Lung (tissue), 11 donors: Measurements from ENCODE around the gene KANK3. TPM values are rescaled to one million over a fixed set of nuclear protein-coding genes. Genes with fewer than 3 reads are reported as not detected.
"Not testable (repeated sequence)": the region's sequence is repeated elsewhere in the genome, so short reads cannot be mapped to it uniquely, and the experiment has no call there.

Source experiments
- ATAC-seq: fragments of 200-7000 bp; cut with Tn5 transposase; one replicate; pipeline ENCODE4 v1.9.1; 2020; ENCODE audit warnings: moderate number of reproducible peaks; ENCODE audit not compliant: insufficient read depth, low FRiP score
- DNase-seq, 3 donors: peaks; one replicate each; pipeline ENCODE4 v3.0.0-alpha.2; 2013 to 2017
- H3K27ac ChIP-seq, 2 donors: one replicate each; pipeline ENCODE4 v1.5.1; 2013; ENCODE audit warnings: mild to moderate bottlenecking in 2 of 2, moderate library complexity in 2 of 2, control low read depth in 1 of 2, inconsistent platforms in 1 of 2, low read depth in 1 of 2, low read length in 1 of 2
- H3K27me3 ChIP-seq, 3 donors: one replicate each; pipeline ENCODE4 v1.5.1; 2013; ENCODE audit warnings: low read length in 2 of 3; ENCODE audit not compliant: control insufficient read depth in 3 of 3, insufficient read depth in 3 of 3
- H3K36me3 ChIP-seq, 4 donors: one replicate each; pipeline ENCODE4 v1.5.1; 2013; ENCODE audit warnings: low read length in 4 of 4, mild to moderate bottlenecking in 1 of 4, moderate library complexity in 1 of 4; ENCODE audit not compliant: control insufficient read depth in 4 of 4, insufficient read depth in 4 of 4
- H3K4me1 ChIP-seq, 5 donors: one replicate each; pipeline ENCODE4 v1.5.1; 2013; ENCODE audit warnings: low read length in 5 of 5, mild to moderate bottlenecking in 2 of 5, moderate library complexity in 1 of 5; ENCODE audit not compliant: control insufficient read depth in 5 of 5, insufficient read depth in 5 of 5
- H3K4me3 ChIP-seq: one replicate; pipeline ENCODE4 v1.5.1; 2013; ENCODE audit warnings: mild to moderate bottlenecking, control low read depth, moderate library complexity
- H3K9ac ChIP-seq, 2 donors: one replicate each; pipeline ENCODE4 v1.5.1; 2013; ENCODE audit warnings: low read length in 2 of 2, control low read depth in 1 of 2; ENCODE audit not compliant: insufficient read depth in 1 of 2
- H3K9me3 ChIP-seq, 4 donors: one replicate each; pipeline ENCODE4 v1.5.1; 2013; ENCODE audit warnings: low read length in 3 of 4, mild to moderate bottlenecking in 1 of 4, moderate library complexity in 1 of 4; ENCODE audit not compliant: control insufficient read depth in 4 of 4, insufficient read depth in 3 of 4
- WGBS, 2 donors: extraction: QIAGEN DNeasy Blood & Tissue Kit; methylation state at CpG; one replicate each; pipeline ENCODE4 v1.1.7; 2013; 5-methylcytosine and 5-hydroxymethylcytosine counted together
- polyA plus RNA-seq, 2 donors: library from polyadenylated mRNA; stranded (reverse); fragments of 200-250 nt; gene quantifications; one replicate each; pipeline ENCODE4 v1.2.1, GENCODE V29; 2013
- small RNA-seq: library from RNA; depleted of rRNA; stranded (forward); fragments of <200 nt; gene quantifications from one replicate; pipeline ENCODE3, GENCODE V24; 2014; ENCODE audit warnings: low replicate concordance
- total RNA-seq, 2 donors: library from RNA; depleted of rRNA in 1 of 2; stranded (reverse); fragments of >200 nt in 1 of 2; gene quantifications; one replicate each; pipeline ENCODE4 v1.2.1, GENCODE V29; 2014 to 2021
- donor health status: Bipolar disorder and iron deficiency.
- donor health status: healthy.
- donor health status: DM: yes; HTN: yes; CAD: no.

The KANK3 gene
- total and polyA plus RNA-seq, 4 donors = 24.0 to 42.3 (median 26.7) TPM

- H3K9ac ChIP-seq, H3K4me3 ChIP-seq, H3K27ac ChIP-seq, H3K36me3 ChIP-seq, H3K27me3 ChIP-seq, ATAC-seq, H3K9me3 ChIP-seq, H3K4me1 ChIP-seq, DNase-seq: not testable (repeated sequence)
- no CpG with 5 or more reads among the region's 9 CpGs for WGBS, 2 donors
Measured at GRCh38 chr19:8276508-8276907, 66.6 kb downstream of the KANK3 start.

Small RNA genes within 50 kb of the gene (small RNA-seq; reads per million reads assigned to genes)
- 0.06 reads per million for gene MIR4999

Other genes with a start within 250 kb of the KANK3 start
- gene FBN3, start 193.7 kb downstream of the KANK3 start, total RNA-seq = 10 to 100 TPM in 1 of 2 donors, 1 to 10 TPM in 1; 2.8 to 26.4 TPM
- 1 to 10 TPM in 1 of 2 donors, under 1 TPM in 1; 0.32 to 1.4 TPM for gene FBN3, start 193.7 kb downstream of the KANK3 start, polyA plus RNA-seq
- gene CERS4, start 133.9 kb downstream of the KANK3 start, total RNA-seq = 10 to 100 TPM; 65.1 to 67.8 TPM
- gene CERS4, start 133.9 kb downstream of the KANK3 start, polyA plus RNA-seq = 10 to 100 TPM; 30.7 to 43.6 TPM
- gene CD320, start 34.9 kb downstream of the KANK3 start, total RNA-seq = 10 to 100 TPM; 19.1 to 53.8 TPM
- gene CD320, start 34.9 kb downstream of the KANK3 start, polyA plus RNA-seq = 10 to 100 TPM; 38.6 to 55.6 TPM
- gene NDUFA7, start 21.9 kb downstream of the KANK3 start, total RNA-seq = 10 to 100 TPM; 10.6 to 54.1 TPM
- gene NDUFA7, start 21.9 kb downstream of the KANK3 start, polyA plus RNA-seq = 100 to 1,000 TPM; 119 to 239 TPM
- 1,000 to 10,000 TPM in 1 of 2 donors, 100 to 1,000 TPM in 1; 847 to 1,744 TPM for gene RPS28, start 21.8 kb downstream of the KANK3 start, total RNA-seq
- gene RPS28, start 21.8 kb downstream of the KANK3 start, polyA plus RNA-seq = 1,000 to 10,000 TPM in 1 of 2 donors, 100 to 1,000 TPM in 1; 588 to 1,897 TPM
- 10 to 100 TPM in 1 of 2 donors, 1 to 10 TPM in 1; 4.4 to 14.8 TPM for gene ANGPTL4, start 20.9 kb upstream of the KANK3 start, total RNA-seq
- gene ANGPTL4, start 20.9 kb upstream of the KANK3 start, polyA plus RNA-seq = 10 to 100 TPM; 10.5 to 96.3 TPM
- 100 to 1,000 TPM; 139 to 148 TPM for gene RAB11B, start 47.1 kb upstream of the KANK3 start, total RNA-seq
- gene RAB11B, start 47.1 kb upstream of the KANK3 start, polyA plus RNA-seq = 100 to 1,000 TPM in 1 of 2 donors, 10 to 100 TPM in 1; 91.1 to 104 TPM
- 10 to 100 TPM; 26.7 to 62.1 TPM for gene MARCHF2, start 70.0 kb upstream of the KANK3 start, total RNA-seq
- 10 to 100 TPM; 33.6 to 81.5 TPM for gene MARCHF2, start 70.0 kb upstream of the KANK3 start, polyA plus RNA-seq
- 100 to 1,000 TPM; 133 to 194 TPM for gene HNRNPM, start 101.7 kb upstream of the KANK3 start, total RNA-seq
- 100 to 1,000 TPM in 1 of 2 donors, 10 to 100 TPM in 1; 53.7 to 243 TPM for gene HNRNPM, start 101.7 kb upstream of the KANK3 start, polyA plus RNA-seq
- gene PRAM1, start 159.4 kb upstream of the KANK3 start, total RNA-seq = 10 to 100 TPM in 1 of 2 donors, 1 to 10 TPM in 1; 8.2 to 18.8 TPM
- 10 to 100 TPM; 21.3 to 22.8 TPM for gene PRAM1, start 159.4 kb upstream of the KANK3 start, polyA plus RNA-seq
- gene ZNF414, start 170.9 kb upstream of the KANK3 start, total RNA-seq = 10 to 100 TPM; 17.7 to 35.7 TPM
- 10 to 100 TPM; 26.2 to 32.8 TPM for gene ZNF414, start 170.9 kb upstream of the KANK3 start, polyA plus RNA-seq
- gene MYO1F, start 234.2 kb upstream of the KANK3 start, total RNA-seq = 100 to 1,000 TPM in 1 of 2 donors, 10 to 100 TPM in 1; 23.4 to 100 TPM
- 100 to 1,000 TPM in 1 of 2 donors, 10 to 100 TPM in 1; 46.1 to 127 TPM for gene MYO1F, start 234.2 kb upstream of the KANK3 start, polyA plus RNA-seq